NCI-H2029 (cell line): ENCODE results near the gene ZSCAN5A.
"Not testable (repeated sequence)": the region's sequence is repeated elsewhere in the genome, so short reads cannot be mapped to it uniquely, and the experiment has no call there.

Experiments
- DNase-seq: peaks from one replicate; lab custom pipeline; 2025; lab: John Stamatoyannopoulos, UW

ZSCAN5A gene

GRCh38 chr19:56314018-56314380 lies 640 bp downstream of the ZSCAN5A start:
- DNase-seq: peak; percentile 46

DNA sequence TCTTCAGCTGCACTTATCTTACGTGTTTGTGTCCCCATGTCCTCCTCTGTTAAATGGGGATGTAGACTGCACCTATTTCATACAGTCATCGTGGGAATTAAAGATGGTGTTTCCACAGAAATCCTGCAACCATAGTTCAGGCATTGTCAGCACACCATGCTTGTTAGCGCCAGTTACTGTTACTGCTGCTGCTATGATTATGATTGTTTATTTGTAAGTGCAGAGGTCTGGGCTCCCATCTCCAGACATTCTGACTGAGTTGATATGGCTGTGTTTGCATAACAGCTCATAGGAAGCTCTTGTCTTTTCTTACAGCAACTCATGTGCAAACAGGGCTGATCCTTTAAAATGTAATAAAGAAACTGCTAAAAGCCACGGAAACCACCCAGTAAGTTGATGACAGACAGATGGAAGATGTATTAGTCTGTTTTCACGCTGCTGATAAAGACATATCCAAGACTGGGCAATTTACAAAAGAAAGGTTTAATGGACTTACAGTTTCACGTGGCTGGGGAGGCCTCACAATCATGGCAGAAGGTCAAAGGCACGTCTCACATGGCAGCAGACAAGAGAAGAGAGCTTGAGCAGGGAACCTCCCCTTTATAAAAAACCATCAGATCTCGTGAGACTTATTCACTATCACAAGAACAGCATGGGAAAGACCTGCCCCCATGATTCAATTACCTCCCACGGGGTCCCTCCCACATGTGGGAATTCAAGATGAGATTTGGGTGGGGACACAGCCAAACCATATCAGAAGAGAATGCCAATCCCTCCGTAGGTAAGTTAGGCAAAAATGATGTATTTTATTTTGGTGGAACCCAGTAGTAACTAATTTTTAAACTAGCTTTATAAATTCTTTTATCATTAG lies 1.6 kb downstream of the ZSCAN5A start:
- DNase-seq: no peak

DNA sequence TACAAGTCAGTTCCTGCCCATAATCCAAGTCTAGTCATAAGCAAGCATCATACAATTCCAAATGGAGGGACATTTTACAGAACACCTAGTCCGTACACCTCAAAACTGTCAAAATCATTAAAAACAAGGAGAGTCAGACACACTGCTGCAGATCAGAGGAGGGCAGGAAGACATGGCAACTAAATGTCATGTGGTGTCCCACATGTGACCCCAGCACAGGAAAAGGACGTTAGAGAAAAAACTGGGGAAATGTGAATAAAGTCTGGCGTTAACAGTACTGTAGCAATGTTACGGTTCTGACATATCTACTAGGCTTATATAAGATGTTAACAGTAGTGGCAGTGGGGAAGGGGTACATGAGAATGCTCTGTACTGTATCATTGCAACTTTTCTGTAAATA lies 2.3 kb downstream of the ZSCAN5A start:
- no peak for DNase-seq

- DNase-seq: no peak
Observed at GRCh38 chr19:56310462-56310861, 4.2 kb downstream of the ZSCAN5A start.

DNA sequence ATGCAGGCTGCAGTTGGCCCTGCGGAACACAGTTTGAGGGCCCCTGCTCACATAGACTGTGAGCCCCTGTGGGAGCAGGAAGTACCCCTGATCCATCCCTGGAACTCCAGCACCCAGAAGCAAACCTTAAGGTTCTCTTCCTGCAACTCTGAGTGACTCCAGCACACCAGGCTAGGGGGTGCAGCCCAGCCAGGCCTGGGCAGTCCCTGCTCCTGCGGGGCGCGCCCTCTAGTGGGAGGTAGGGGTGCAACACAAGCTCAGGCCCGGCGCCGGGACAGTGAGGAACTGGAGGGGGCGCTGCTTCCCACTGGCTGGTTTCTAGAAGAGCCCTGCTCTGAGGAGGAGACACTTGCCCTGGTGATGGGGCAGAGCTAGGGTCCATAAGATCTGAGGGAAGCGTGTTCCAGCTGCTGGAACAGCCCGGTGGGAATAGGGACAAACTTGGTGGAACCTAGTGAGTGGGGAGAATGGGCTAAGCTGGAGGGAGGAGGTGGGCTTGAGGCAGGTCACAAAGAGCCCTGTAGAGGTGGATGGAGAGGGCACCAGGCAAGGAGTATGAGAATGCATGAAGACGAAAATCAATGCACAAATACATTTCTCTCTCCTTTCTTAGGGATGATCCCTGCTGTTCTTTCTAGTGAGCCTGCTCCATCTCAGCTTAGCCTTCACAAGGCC lies 5.0 kb downstream of the ZSCAN5A start:
- DNase-seq: peak; percentile 4

- no peak for DNase-seq
Observed at GRCh38 chr19:56308792-56309191, 5.8 kb downstream of the ZSCAN5A start.

DNA sequence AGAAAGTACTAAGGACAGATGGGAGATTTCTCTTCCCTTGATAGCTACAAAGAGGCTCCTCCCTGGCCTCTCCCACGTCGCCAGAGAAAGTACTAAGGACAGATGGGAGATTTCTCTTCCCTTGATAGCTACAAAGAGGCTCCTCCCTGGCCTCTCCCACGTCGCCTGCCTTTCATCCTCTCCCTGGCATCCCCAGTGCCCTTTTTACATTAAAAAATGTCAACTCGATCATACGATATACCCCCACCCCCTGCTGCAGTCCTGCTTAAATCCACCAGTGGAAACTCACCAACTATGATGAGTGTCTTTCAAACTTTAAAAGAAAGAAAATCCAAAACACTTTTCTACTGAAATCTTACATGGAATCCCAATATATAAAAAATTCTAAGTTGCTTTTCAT lies 7.6 kb downstream of the ZSCAN5A start:
- not testable (repeated sequence) for DNase-seq

- DNase-seq: no peak
Observed at GRCh38 chr19:56306016-56306415, 8.6 kb downstream of the ZSCAN5A start.

GRCh38 chr19:56304243-56304642 lies 10.4 kb downstream of the ZSCAN5A start:
- DNase-seq: no peak

GRCh38 chr19:56301886-56302620 lies 12.6 kb downstream of the ZSCAN5A start:
- no peak for DNase-seq

DNA sequence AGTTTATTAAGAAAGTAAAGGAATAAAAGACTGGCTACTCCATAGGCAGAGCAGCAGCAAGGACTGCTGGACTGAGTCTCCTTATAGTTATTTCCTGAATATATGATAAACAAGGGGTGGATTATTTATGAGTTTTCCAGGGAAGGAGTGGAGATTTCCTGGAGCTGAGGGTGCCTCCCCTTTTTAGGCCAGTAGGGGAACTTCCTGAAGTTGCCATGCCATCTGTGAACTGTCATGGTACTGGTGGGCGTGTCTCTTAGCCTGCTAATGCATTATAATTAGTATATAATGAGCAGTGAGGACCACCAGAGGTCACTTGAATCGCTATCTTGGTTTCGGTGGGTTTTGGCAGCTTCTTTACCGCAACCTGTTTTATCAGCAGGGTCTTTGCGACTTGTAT lies 13.5 kb downstream of the ZSCAN5A start:
- no peak for DNase-seq

GRCh38 chr19:56299688-56300087 lies 15.0 kb downstream of the ZSCAN5A start:
- DNase-seq: no peak

DNA sequence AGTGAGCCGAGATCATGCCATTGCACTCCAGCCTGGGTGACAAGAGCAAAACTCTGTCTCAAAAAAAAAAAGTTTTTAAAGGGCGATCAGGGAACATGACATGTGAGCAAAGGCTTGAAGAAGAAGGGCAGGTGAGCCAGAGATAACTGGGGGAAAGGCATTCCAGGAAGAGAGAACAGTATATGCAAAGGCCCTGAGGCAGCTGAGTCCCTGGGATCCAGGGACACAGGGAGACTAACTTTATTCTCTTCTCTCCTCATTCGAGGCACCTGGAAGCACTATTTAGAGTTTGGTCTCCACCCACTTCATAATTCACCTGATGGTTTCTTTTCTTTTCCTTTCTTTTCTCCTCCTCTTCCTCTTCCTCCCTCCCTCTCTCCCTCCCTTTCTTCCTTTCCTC lies 17.6 kb downstream of the ZSCAN5A start:
- DNase-seq: no peak

DNA sequence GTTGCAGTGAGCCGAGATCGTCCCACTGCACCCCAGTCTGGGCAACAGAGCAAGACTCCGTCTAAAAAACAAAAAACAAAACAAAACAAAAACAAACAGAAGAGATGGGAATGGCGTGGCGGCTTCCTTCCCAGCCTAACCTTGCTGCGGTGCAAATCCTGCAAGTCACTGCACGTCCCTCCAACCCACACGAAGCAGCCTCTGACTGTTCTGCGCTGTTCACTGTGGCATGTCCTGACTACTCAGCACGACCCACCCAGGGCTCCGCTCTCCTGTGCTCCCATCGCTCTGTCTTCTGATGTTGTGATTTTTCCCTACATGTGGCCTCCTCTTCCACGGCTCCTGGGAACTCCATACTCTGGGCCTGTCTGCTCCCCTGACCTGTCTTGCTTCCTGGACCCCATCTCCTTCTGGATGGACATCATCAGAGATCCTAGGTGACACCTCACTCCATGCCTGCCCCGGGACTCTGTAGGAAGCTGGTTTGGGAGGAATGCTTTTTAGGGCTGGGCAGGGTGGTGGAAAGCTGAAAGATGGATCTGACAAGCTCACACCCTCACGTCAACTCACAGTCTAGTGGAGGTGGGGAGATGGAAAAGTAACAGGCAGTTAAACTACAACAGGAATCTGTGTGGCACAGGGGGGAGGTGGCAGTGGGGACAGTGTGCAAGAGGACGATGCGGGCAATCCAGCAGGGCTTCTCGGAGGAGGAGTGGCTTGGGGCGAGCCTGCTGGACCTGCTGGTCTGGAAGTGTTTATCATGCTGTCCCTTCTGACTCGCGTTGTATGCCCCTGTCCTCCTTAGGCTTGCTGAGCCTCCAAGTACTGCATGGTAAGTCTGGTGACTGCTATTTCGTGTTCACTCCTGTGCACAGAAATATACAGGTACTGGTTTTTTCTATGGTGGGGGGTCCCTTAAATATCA lies 18.8 kb downstream of the ZSCAN5A start:
- DNase-seq: no peak

DNA sequence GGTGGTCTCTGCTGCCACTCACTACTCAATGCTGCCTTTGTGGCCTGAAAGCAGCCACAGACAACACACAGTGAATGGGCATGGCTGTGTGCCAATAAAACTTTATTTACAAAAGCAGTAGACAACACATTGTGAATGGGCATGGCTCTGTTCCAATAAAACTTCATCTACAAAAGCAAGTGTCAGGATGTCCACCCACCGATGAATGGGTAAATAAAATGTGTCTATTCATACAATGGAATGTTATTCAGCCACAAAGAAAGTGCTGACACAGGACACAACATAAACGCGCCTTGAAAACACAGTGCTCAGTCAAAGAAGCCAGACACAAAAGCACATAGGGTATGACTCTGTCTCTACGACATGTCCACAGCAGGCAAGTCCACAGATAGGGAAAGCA lies 20.1 kb downstream of the ZSCAN5A start:
- peak; percentile 68 for DNase-seq

GRCh38 chr19:56291867-56292266 lies 22.8 kb downstream of the ZSCAN5A start:
- DNase-seq: no peak

- no peak for DNase-seq
Observed at GRCh38 chr19:56290104-56290503, 24.5 kb downstream of the ZSCAN5A start.

GRCh38 chr19:56284746-56285145 lies 29.9 kb downstream of the ZSCAN5A start:
- no peak for DNase-seq

DNA sequence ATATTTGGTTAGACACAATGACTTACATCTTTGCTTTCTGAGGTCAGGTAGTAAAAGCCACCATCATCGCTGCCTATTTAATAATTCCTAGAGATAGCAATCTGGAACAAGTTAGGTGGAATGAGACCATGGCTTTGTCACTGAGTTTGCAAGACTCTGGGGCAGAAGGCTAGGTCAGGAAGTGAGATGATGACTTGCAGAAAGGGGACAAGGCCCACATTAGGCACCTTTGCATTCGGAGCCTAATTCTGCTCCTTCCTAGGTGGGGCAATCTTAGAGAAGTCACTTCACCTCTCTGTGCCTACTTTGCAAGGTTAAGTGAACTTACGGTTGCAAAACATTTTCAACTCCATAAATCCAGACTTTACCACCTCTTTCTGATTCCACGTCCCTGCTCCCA lies 31.8 kb downstream of the ZSCAN5A start:
- DNase-seq: no peak

DNA sequence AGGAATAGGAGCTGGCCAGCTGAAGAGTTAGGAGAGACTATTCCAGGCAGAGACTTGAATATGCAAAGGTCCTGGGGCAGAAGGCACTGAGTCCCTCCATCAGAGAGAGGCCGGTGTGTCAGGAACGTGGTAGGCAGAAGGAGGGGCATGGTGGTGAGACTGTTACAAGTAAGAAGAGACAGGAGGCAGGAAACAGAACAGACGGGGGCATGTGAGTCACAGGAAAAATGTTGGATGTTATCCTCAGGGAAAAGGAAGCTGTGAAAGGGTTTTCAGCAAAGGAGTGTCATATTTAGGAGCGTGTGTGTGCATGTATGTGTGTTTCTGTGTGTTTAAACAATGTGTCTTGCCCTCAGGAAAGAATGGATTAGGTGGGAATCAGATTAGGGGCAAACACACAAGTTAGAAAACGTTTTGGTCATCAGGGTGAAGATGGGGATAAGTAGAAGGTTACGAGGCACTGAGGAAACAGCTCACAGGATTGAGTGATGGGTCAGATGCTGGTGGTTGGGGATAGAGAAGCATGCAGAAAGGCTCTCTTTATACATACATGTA lies 41.0 kb downstream of the ZSCAN5A start:
- DNase-seq: no peak

GRCh38 chr19:56272161-56272798 lies 42.4 kb downstream of the ZSCAN5A start, which contains the start of gene EDDM13:
TSS of gene EDDM13 (plus strand) at chr19:56272748. CDS start at chr19:56272835, 87 bp downstream.
- DNase-seq: no peak
